HG02938 (cell line): ENCODE data around the gene PAK3.
A peak's percentile ranks its signal among the peaks of the same experiment; 100 is the strongest.

Experiments
- ATAC-seq: cut with Tn5 transposase; IDR thresholded peaks from one replicate; pipeline ENCODE4 v1.9.1; 2021; ENCODE audit warnings: mild to moderate bottlenecking, moderate library complexity; ENCODE audit not compliant: unreplicated experiment

PAK3 gene

DNA sequence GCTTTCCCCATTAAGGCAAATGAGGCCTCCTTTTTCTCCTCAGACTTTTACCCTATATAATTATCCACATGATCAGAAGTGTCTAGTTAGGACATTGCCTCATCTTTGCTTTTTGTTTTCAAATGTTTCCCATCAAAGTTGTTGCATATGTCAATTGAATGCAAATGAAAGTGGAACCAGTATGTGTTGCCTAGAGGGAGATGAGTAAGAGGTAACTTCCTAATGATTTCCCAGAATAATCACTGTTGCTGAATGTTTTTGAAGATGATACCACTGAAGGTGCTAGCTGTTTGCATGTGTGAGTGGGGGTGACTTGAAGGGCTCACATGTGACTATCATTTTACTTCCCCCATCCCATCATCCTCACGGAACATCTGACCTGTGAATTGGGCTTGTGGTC, 33.9 kb downstream of the PAK3 start:
- no peak for ATAC-seq

DNA sequence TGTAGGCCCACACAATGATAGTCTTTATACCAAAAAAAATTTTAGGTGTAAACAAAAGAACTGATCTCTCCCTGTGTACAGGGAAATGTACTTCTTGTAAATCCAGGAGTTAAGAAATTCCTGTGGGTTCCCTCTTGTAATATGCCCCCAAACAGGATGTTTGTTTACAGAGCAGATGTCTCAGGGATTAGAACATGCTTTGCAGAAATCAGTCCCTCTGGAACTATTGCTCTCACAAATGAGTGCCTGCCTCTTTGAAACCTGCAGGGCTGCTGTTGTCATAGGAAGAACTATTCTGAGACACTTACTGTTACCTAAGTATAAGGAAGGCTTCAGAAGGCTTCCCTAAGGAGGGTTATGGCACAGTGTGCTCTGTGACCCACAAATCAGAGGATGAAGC, 35.6 kb downstream of the PAK3 start:
- no peak for ATAC-seq

DNA sequence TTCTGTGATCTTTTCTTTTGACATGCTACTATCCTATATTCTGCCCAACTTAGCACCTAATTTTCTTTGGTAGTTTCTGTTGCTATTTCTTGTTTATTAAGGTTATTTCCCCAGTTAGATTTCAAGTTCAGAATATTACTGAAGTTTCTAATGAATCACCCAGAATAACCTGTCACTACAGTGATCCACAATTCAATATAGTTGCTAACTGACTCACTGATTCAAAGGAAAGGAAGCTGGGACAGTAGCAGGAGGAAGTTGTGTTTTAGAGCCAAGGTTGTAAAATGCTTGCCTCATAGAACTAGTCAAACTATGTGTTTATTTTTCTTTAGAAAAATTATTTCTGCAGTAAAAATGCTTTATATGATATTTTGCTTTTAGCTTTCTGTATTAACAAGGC, 37.4 kb downstream of the PAK3 start:
- no peak for ATAC-seq

DNA sequence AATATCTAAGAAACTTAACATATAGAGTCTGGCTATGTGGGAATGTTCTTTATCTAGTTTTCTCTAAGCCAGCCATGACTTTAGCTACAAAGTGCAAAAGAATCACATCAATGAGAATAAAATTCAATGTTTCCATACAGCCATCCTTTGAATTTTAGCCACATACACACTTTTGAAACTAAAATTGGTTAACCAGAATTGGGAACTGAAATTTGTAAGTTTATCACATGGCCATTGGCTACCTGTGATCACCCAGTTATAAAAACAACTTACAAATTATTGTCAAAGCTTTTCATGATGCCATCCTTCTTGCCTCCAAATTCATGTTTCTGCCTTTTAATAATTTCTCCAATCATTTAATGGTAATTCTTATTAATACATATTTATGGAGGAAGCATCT, 49.9 kb downstream of the PAK3 start:
- ATAC-seq: peak; percentile 64

DNA sequence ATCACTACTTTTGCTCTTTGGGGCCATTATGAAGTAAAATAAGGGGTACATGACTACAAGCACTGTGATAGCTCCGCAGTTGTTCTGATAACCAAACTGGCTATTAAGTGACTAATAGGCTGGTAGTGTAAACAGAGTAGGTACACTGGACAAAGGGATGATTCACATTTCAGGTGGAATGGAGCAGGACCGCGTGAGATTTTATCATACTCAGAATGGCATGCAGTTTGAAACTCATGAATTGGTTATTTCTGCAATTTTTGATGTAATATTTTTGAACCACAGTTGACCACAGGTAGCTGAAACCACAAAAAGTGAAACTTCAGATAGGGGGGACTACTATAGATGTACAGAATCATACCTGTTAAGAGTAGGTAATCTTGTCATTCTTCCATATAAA, 55.8 kb downstream of the PAK3 start:
- ATAC-seq: no peak

DNA sequence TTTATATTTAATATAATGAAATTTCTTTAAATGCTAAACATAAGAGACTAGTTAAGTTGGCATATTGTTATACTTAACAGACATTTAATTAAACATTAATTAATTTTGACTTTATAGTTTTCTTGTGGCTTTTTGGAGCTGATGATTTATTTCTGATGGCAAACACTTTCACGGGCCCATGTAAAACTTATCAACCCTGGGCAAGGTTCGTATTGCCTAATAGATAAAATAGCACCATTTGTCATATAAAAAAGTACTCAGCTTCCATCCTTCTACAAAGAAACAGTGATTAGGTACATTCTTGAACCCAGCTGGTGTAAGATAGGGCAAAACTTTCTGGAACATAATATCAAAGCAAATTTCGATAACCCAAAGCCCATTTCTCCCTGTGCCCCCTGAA, 63.2 kb downstream of the PAK3 start:
- ATAC-seq: no peak

DNA sequence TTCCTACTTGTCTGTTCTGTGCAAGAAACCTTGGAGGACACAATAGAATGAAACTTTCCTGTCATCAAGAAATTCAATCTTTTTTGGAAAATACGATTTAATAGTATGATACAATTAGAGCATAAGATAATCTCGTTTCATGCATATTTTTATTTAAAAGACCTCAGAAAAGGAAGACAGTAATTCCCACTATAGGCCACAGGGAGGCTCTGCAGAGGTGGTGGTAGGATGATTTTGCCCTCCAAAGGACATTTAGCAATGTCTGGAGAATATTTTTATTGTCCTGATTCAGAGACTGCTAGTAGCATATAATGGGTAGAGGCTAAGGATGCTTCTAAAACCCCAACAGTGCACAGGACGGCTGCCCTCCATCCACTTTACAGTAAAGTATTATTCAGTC, 68.7 kb downstream of the PAK3 start:
- ATAC-seq: no peak

DNA sequence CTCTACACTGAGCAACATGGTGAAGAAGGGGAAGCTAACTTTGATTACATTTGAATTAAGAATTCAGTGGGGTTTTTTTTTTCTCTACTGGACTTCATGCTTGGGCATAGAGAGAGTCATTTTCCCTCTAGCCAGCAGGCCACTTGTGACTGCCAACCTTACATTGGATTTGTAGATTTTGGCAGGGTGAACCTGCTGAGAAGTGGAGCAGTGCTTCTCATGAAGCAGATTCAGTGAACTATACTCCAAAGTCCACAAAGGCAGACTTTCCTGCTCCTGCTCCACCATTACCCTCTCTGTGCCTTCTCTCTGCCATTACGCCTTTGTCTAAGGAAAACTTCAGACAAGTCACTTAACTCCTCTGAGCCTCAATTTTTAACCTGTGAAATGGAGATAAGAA, 69.9 kb downstream of the PAK3 start:
- no peak for ATAC-seq

DNA sequence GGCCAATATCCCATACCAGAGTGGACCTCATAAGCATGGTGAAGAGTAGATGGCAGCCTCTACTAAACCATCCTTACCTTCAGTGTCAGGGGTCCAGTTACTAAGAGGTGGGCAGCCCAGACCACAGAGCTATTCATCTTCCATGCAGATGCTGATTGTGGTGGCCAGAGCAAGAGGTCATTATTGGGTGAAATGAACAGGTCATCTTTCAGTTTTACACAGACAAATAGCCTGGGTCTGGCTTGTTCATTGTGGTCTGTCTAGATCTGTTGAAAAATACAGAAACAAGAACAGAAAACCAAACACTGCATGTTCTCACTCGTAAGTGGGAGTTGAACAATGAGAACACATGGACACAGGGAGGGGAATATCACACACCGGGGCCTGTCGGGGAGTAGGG, 71.3 kb downstream of the PAK3 start:
- peak; percentile 77 for ATAC-seq

DNA sequence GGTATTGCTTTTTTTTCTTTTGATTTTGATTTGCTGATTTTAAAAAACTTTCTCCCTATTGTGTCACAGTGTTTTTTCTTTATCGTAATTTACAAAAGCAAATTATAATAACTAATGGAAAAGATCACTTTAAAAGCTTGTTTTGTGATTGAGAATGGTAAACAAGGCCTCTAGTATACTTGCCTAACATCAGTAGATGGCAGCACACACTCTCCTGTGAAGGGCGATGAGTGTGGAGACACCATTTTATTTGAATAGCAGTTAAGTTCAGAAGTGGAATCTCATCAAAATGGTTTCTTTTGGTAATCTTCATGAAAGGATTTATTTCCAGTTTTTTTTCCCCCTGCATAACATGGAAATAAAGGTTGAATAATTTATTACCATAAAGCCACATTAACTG, 72.3 kb downstream of the PAK3 start:
- no peak for ATAC-seq

DNA sequence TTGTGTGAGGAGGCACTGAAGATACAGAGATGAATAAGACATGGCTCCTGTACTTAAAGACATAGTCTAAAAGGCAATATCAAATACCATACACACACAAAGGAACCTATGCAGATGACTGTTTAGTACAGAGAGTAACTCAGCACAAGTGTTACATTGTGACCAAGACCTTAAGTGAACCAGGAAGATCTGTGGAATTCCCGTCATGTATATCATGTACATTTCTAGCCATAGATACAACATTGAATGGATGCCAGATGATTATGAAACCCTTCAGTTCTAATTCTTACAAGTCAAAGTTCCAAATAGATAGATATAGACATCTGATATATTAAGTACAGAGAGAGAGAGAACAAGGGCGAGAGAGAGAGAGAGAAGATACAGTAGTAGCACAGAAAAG, 73.2 kb downstream of the PAK3 start:
- ATAC-seq: no peak

DNA sequence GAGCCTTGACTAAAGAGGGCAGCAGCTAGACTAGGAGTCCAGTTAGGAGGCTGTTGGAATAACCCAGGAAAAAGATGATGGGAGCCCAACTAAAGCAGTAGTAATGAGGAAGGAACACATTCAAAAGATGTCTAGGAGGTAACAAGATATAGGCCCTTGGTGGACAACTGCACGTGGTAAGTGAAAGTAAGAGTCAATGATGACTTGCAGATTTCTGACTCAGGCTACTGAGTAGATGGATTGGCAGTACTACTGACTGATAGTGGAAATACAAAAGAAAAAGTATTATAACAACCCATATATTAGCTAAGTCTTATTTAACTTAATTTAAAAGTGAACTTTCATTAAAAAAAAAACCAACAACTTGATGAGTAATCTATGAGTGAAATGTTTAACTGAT, 74.0 kb downstream of the PAK3 start:
- ATAC-seq: no peak

DNA sequence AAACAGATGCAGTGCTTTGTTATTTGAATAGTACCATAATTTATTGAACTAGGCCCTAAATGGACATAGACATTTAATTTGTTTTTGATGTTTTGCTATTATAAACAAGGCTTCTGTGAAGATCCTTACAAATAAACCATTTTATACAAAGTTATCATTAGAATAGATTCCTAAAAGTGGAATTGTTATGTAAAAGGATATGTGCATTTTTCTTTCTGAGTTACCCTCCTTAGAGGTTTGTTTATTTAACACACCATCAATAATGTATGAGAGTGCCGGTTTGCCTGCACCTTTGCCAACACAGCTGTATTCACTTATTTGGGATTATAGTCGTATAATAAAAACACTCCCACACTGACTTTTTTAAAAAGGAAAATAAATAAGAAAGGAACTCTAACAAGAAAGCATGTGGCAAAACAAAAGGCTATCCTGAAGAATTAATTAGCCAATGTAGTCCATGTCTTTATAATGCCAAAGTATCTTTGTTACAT, 84.8 kb downstream of the PAK3 start:
- no peak for ATAC-seq

DNA sequence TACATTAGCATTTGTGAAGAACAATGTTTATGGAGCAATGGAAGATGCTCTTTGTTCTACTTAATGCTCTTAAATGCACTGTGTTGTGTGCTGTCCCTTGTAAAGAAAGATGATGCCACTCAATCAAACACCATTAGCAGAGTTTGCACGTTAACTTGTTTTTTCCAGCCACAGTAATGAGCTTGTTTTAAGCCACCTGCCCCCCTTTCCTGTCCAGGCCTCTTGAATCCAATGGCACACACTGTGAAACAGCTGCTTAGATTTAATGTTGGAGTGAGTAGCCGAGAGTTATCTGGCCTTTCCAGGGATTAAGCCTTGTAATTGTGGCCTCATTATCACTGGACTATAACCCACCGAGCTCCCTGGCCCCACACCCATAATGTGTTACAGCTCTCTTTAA, 86.0 kb downstream of the PAK3 start:
- ATAC-seq: no peak

DNA sequence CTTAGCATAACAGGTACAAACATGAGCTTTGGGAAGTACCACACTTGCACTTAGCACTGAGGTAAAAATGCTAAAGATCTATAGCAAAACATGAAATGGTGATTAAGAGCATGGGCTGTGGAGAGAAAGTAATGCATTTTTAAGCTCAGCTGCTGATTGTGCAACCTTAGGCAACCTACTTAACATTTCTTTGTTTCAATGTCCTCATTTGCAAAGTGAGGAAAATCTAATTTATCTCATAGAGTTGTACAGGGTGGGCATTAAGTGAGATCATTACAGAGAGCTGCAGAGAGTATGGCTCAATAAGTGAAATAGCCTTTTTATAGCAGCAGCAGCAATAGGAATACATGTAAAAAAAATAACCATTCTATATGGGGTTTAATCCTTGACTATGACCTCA, 87.0 kb downstream of the PAK3 start:
- no peak for ATAC-seq

DNA sequence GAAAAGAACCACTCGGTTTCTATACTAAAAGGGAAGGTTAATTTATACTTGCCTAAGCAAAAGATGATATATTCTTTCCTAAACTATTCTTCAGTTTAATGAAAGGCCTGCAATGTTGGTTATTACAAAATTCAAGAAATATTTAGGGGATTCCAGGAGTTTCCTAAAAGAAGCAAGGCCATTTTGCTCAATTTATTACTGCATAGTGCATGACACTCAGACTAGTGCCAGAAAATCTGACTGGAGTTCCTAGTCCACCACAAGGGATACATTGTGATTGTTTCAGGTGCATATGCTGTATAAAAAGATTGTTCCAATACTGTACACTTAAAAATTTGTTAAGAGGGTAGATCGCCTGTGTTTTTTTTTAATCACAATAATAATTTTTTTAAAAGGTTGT, 95.6 kb downstream of the PAK3 start:
- no peak for ATAC-seq

DNA sequence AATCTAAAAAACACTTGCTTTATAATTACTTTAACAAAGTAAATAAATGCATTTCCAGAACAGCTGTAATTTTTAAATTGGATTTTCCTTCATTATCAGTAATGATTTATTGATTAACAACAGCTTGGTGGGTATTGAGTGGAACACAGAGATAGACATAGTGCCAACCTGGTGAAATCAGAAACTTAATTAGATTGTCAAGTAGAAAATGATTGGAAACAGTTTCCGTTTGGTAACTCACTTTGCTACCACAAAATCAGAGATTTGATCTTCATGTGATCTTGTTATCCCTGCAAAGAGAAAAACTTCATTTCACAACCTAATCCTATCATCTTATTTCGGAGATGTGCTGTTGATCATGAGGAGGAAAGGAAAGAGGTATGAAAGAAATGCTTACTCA, 103.5 kb downstream of the PAK3 start:
- ATAC-seq: no peak

DNA sequence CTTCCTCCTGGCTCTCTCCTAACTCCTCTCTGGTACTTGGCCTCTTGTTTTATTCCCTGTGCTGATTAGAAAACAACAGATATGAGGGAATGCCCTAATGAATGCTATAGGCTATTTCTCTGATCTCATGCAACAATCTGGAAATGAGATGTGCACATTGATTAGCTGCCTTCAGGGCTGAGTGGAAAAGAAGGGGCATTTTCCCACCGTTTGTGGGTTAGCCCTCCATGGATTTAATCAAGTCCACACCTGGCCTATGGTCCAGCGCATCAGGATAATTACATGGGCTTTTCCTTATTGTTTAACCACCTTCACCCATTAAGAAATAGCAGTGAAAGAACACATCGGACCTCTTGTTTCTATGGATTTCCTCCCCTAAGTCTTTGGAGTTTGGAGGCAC, 104.3 kb downstream of the PAK3 start:
- no peak for ATAC-seq

DNA sequence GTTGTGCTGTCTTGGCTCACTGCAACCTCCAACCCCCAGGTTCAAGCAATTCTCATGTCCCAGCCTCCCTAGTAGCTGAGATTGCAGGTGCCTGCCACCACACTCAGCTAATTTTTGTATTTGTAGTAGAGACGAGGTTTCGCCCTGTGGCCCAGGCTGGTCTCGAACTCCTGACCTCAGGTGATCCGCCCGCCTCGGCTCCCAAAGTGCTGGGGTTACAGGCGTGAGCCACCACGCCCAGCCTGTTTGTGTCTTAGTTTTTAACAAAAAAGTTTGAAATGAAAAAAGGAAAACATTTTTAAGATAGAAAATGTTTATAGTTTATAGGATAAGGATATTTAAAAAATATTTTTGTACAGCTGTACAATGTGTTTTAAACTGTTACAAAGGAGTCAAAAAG, 111.9 kb downstream of the PAK3 start:
- ATAC-seq: no peak

DNA sequence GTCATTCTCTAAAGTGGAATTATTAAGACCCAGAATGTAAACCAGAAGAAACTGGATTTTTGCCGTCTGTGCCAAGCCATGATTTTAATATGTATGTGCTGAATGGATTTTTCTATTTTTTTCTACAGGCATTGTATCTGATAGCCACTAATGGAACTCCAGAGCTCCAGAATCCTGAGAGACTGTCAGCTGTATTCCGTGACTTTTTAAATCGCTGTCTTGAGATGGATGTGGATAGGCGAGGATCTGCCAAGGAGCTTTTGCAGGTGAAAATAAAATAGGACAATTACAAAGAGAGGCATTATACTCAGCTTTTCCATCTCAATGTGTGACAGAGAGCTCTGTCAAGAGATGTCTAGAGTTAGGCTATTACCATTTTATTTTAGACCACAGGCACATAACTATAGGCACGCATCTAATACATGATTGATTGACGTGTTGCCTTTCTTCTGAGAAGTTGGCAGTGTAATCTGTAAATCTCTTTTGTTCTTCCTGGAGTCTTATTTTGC, 120.4 kb downstream of the PAK3 start:
- ATAC-seq: no peak

DNA sequence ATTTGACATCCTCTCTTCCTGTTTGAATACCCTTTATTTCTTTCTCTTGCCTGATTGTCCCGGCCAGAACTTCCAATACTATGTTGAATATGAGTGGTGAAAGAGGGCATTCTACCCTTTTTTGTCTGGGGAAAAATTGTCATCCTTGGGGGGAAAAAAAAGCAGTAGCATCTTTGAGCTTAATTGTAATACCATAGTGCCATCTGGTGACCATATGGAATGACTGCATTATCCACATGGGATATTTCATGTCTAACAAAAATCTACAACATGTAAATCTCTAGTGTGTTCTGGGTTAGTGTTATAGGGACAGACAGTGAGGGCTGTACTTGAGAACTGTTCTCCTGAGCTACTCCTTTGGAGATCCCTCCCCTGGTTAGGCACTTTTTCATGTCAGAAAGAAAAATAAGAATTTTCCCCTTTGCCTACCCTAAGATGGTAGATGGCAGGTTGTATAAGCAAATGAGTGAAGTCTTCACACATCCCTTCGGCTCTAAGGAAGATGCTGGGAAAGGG, 148.3 kb downstream of the PAK3 start:
- ATAC-seq: no peak

DNA sequence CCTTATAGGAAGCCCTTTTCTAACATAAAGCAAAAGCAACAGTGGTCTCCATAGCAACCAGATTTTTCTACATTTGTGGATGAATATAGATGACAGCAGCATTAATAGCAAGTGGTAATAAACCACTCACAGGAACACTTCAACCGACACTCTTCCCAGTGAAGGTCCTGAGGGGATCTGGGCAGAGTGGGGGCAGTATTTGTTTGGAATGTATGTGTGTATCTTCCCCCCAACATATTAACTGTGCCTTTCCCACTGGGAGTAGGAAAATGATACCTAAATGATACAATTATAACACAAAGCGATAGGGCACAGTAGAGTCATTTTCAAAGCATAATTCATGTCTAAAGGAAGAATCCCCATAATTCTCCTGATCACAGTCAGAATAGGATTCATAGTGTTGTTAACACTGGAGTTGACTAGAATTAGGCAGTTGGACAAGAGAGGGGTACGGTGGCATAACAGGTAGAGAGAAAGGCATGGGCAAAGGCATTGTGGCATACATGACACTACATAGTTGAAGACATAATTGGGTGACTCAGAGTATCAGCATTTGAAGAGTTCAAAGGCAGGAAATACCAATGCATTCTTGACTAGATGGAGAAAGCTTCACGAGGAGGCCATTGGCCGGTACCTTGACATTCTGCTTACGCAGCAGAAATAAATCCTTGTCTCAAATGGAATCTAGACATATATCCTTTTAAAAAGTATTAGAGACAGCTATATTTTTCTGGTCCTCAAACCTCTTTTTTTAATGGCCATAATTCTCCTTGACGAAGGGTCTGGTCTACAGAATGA, 159.1 kb downstream of the PAK3 start:
- ATAC-seq: no peak

DNA sequence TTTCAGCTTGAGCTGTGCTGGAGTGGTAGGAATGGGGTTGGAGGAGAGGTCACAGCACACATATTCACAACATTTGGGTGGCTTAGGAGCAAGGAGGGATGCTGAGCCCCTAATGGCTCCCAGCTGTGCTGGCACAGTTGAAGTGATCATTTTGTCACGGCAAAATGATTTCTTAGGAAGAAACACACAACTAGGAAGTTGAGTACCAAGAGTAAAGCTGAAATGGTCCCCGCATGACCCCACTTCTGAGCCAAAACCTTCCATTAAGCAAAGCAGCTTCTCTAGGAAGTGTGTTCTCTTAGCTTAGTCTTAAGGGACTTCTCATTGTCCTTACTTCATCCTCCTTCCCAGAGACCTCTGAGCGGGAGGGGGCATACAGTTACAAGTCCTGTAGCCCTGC, 161.7 kb downstream of the PAK3 start:
- ATAC-seq: no peak
